ENCODE results near the gene FIZ1. TPM values are rescaled to one million over a fixed set of nuclear protein-coding genes. Genes with fewer than 3 reads are reported as not detected.

The FIZ1 gene
- total and polyA plus RNA-seq, 2 of the 4 experiments (the other 2 are of a cell fraction): 1.3 to 5.9 TPM

- Histone ChIP-seq H2AK9ac (replicated peaks; ENCODE audit: low read depth, low read length, poor library complexity) (peak overlapping the region; percentile 44), H3K14ac (replicated peaks; ENCODE audit: low read depth, low read length) (peak overlapping the region; percentile 90), H3K56ac (ENCODE audit: extremely low read depth, insufficient read depth, low read length) (no peak overlapping the region; the same call in 1 of the 2 replicates), H4K5ac (ENCODE audit: low read depth, low read length) (peak overlapping the region; percentile 90), H4K20me1 (ENCODE audit: insufficient read depth, low read length) (no peaks in the 10 kb centered on the region), H3K9me3 (ENCODE audit: control insufficient read depth, insufficient read depth, low read length) (no peaks in the 10 kb centered on the region), H3K79me1 (ENCODE audit: low read depth in 1 of 2, low read length in 2 of 2) (no peaks in the 10 kb centered on the region; a peak in 1 of 4 replicates), H4K8ac (ENCODE audit: low read depth in 2 of 2, low read length in 2 of 2) (peak overlapping the region in 1 of 2 experiments; percentile 95; a peak in 3 of 4 replicates), H2AK5ac (ENCODE audit: low read depth, low read length) (peak overlapping the region; percentile 85), H3K27me3 (ENCODE audit: control insufficient read depth, insufficient read depth, low read length) (no peaks in the 10 kb centered on the region; the same call in 1 of the 2 replicates), H3K4ac (ENCODE audit: low read depth, low read length) (peak overlapping the region; percentile 74), H3K4me3 (ENCODE audit: insufficient read depth, low read depth, low read length) (no peak overlapping the region), H3K9me1 (ENCODE audit: insufficient read depth, low read length) (peaks cover 9% of the 10 kb centered on the region), H2BK20ac (ENCODE audit: low read depth, low read length) (peak overlapping the region; percentile 95), H3K36me3 (ENCODE audit: control insufficient read depth, insufficient read depth, low read length) (no peaks in the 10 kb centered on the region), H2BK5ac (ENCODE audit: low read depth, low read length, poor library complexity, severe bottlenecking) (peak overlapping the region; percentile 80), H3K27ac (ENCODE audit: insufficient read depth, low read length) (peak overlapping the region; percentile 38), H3K9ac (ENCODE audit: low read depth, low read length) (peak overlapping the region; percentile 46; the same call in 1 of the 2 replicates), H2AFZ (replicated peaks; ENCODE audit: low read length, poor library complexity) (peak overlapping the region; percentile 86), H3K18ac (ENCODE audit: low read depth, low read length) (peak overlapping the region; percentile 76), H3K4me1 (ENCODE audit: control insufficient read depth, insufficient read depth, low read length) (peaks cover 18% of the 10 kb centered on the region), H4K91ac (ENCODE audit: insufficient read depth, low read depth, low read length) (peak overlapping the region; percentile 88), H2BK120ac (ENCODE audit: low read depth, low read length) (peak overlapping the region; percentile 88), H2BK15ac (ENCODE audit: low read depth, low read length) (peak overlapping the region; percentile 90; the same call in 2 of the 3 replicates), H3K23ac (ENCODE audit: low read depth, low read length) (peak overlapping the region; percentile 87), H3K4me2 (ENCODE audit: low read depth, low read length) (peak overlapping the region; percentile 33; the same call in 1 of the 2 replicates)
- ChIA-PET CTCF (no interaction called here), POLR2A (ENCODE audit: unreplicated experiment) (interaction anchor here (1.1 kb wide), 1 partner anchor 71 kb away, joined by 3 read pairs; the partner anchor contains the start of gene ZNF784)
- in situ Hi-C loops (cut with MboI; ENCODE audit: low sequenced_read_pairs) (no loop called here), dilution Hi-C loops (cut with HindIII; ENCODE audit: low sequenced_read_pairs, unreplicated experiment) (no loop called here), intact Hi-C loops (cut with micrococcal nuclease) (loop anchor here (2.0 kb wide), 1 partner anchor 27 kb away; the partner anchor contains the start of gene ZNF579)
- no peak for DNase-seq
- 71% methylated on average over 8 of the region's 13 CpGs; no CpG with 5 or more reads in 1 of the 2 experiments for WGBS, 2 experiments (ENCODE audit: extremely low coverage in 2 of 2, insufficient read length in 1 of 2)
- no TSS peak for BruUV-seq (replicated peaks)
- no peak for ATAC-seq (ENCODE audit: low read depth)
- no peak for TF ChIP-seq POLR2A (IDR thresholded peaks at IDR 0.05; ENCODE audit: low read depth, low read length)
- no peak for TF ChIP-seq MXI1 (IDR thresholded peaks at IDR 0.05; ENCODE audit: borderline replicate concordance, low read depth, low read length)
- no peak for TF ChIP-seq MAZ (IDR thresholded peaks at IDR 0.05; ENCODE audit: borderline replicate concordance, low read depth, low read length)
- no peak for TF ChIP-seq RAD21 (IDR thresholded peaks at IDR 0.05; ENCODE audit: low read length)
- TF ChIP-seq CEBPB (IDR thresholded peaks at IDR 0.05; ENCODE audit: low read depth, low read length): no peak
- no peak for TF ChIP-seq SMC3 (IDR thresholded peaks at IDR 0.05; ENCODE audit: low read depth, low read length)
- no peak for TF ChIP-seq RCOR1 (IDR thresholded peaks at IDR 0.05; ENCODE audit: insufficient replicate concordance, low read length)
- TF ChIP-seq USF2 (IDR thresholded peaks at IDR 0.05; ENCODE audit: low read depth, low read length): no peak
- TF ChIP-seq CHD1 (IDR thresholded peaks at IDR 0.05; ENCODE audit: low read depth, low read length): no peak
- no peak for TF ChIP-seq CTCF (conservative IDR thresholded peaks at IDR 0.05; ENCODE audit: low read depth, low read length)
- TF ChIP-seq RFX5 (IDR thresholded peaks at IDR 0.05; ENCODE audit: low read depth, low read length): no peak
- no peak for TF ChIP-seq MAFK (IDR thresholded peaks at IDR 0.05; ENCODE audit: low read depth, low read length)
- TF ChIP-seq BHLHE40 (IDR thresholded peaks at IDR 0.05; ENCODE audit: low read depth, low read length): no peak
- TF ChIP-seq FOS (IDR thresholded peaks at IDR 0.05; ENCODE audit: low read depth, low read length): no peak
Measured at GRCh38 chr19:55553217-55554182, 45.8 kb downstream of the FIZ1 start.
